ENCODE measurements around the gene TENM4. TPM values are rescaled to one million over a fixed set of nuclear protein-coding genes. Genes with fewer than 3 reads are reported as not detected.

TENM4 gene
- polyA plus RNA-seq, 3 donors: 21.1 to 26.5 (median 26.0) TPM

GRCh38 chr11:78657968-78658839 is 782.6 kb downstream of the TENM4 start:
- no peak for DNase-seq

- DNase-seq: no peak
Measured at GRCh38 chr11:78657441-78657840, 783.4 kb downstream of the TENM4 start.

GRCh38 chr11:78656984-78657383 is 783.8 kb downstream of the TENM4 start:
- no peak for DNase-seq

GRCh38 chr11:78656327-78656726 is 784.5 kb downstream of the TENM4 start:
- DNase-seq: no peak

- no peak for DNase-seq
Measured at GRCh38 chr11:78655561-78655960, 785.3 kb downstream of the TENM4 start.

- DNase-seq: no peak
Measured at GRCh38 chr11:78654866-78655265, 786.0 kb downstream of the TENM4 start.

GRCh38 chr11:78654071-78654470 is 786.8 kb downstream of the TENM4 start:
- DNase-seq: no peak

- DNase-seq: no peak
Measured at GRCh38 chr11:78653294-78653909, 787.4 kb downstream of the TENM4 start.

GRCh38 chr11:78652843-78653239 is 788.0 kb downstream of the TENM4 start:
- no peak for DNase-seq

- no peak for DNase-seq
Measured at GRCh38 chr11:78651923-78652842, 788.6 kb downstream of the TENM4 start.

- DNase-seq: no peak
Measured at GRCh38 chr11:78651136-78651775, 789.6 kb downstream of the TENM4 start.

GRCh38 chr11:78649361-78650215 is 791.2 kb downstream of the TENM4 start:
- no peak for DNase-seq

GRCh38 chr11:78647986-78648875 is 792.6 kb downstream of the TENM4 start:
- no peak for DNase-seq

GRCh38 chr11:78647266-78647915 is 793.4 kb downstream of the TENM4 start:
- DNase-seq: no peak

GRCh38 chr11:78646564-78647185 is 794.2 kb downstream of the TENM4 start:
- peak; percentile 62 for DNase-seq

GRCh38 chr11:78645226-78646202 is 795.3 kb downstream of the TENM4 start:
- peak; percentile 69 for DNase-seq

- DNase-seq: no peak
Measured at GRCh38 chr11:78643676-78644056, 797.2 kb downstream of the TENM4 start.
